IMR-90 (cell line): Measurements from ENCODE around the gene SUGT1. TPM values are rescaled to one million over a fixed set of nuclear protein-coding genes. Genes with fewer than 3 reads are reported as not detected.

Experiments used
- ATAC-seq: fragments of 200-7000 bp; cut with Tn5 transposase; 2 replicates; pipeline ENCODE4 v1.9.1; 2020; ENCODE audit warnings: low read depth, mild to moderate bottlenecking, moderate library complexity
- BruUV-seq: library from RNA; stranded (reverse); fragments of 400-500 nt; replicated peaks from 2 replicates; lab custom pipeline; 2021; lab: Mats Ljungman, UMichigan
- CTCF ChIA-PET: fragments of 300-600 bp; formaldehyde crosslinking; extraction: SDS; loops from one replicate; lab custom pipeline; 2021; ENCODE audit warnings: antibody characterized with exemption; lab: Yijun Ruan, JAX
- POLR2A ChIA-PET: fragments of 300-600 bp; sonication (Branson Sonifier 250); formaldehyde crosslinking; loops from one replicate; lab custom pipeline; 2022; ENCODE audit warnings: antibody characterized with exemption; ENCODE audit not compliant: unreplicated experiment; lab: Charles Lee
- DNase-seq: peaks from one replicate; pipeline ENCODE4 v3.0.0; 2013
- H2AFZ ChIP-seq: replicated peaks from 2 replicates; pipeline ENCODE3; 2013; ENCODE audit warnings: low read length, mild to moderate bottlenecking; ENCODE audit not compliant: poor library complexity
- H2AK5ac ChIP-seq: 2 replicates; pipeline ENCODE4 v1.6.1; 2013; ENCODE audit warnings: low read depth, low read length, inconsistent platforms
- H2AK9ac ChIP-seq: replicated peaks from 2 replicates; pipeline ENCODE3; 2013; ENCODE audit warnings: mild to moderate bottlenecking, low read depth, low read length, moderate library complexity; ENCODE audit not compliant: poor library complexity
- H2BK120ac ChIP-seq: 2 replicates; pipeline ENCODE4 v1.6.1; 2013; ENCODE audit warnings: low read depth, low read length, inconsistent platforms
- H2BK15ac ChIP-seq: 3 replicates; pipeline ENCODE4 v1.6.1; 2013; ENCODE audit warnings: low read depth, low read length, inconsistent platforms
- H2BK20ac ChIP-seq: 2 replicates; pipeline ENCODE4 v1.6.1; 2013; ENCODE audit warnings: low read depth, mild to moderate bottlenecking, inconsistent platforms, low read length, moderate library complexity
- H2BK5ac ChIP-seq: 2 replicates; pipeline ENCODE4 v1.6.1; 2013; ENCODE audit warnings: mild to moderate bottlenecking, low read depth, low read length, inconsistent platforms; ENCODE audit not compliant: poor library complexity, severe bottlenecking
- H3K14ac ChIP-seq: replicated peaks from 2 replicates; pipeline ENCODE4 v1.6.1; 2013; ENCODE audit warnings: low read depth, low read length, inconsistent platforms
- H3K18ac ChIP-seq: 2 replicates; pipeline ENCODE4 v1.6.1; 2013; ENCODE audit warnings: low read depth, low read length, control low read depth
- H3K23ac ChIP-seq: 2 replicates; pipeline ENCODE4 v1.6.1; 2013; ENCODE audit warnings: low read depth, low read length, inconsistent platforms
- H3K27ac ChIP-seq: 2 replicates; pipeline ENCODE4 v1.5.1; 2013; ENCODE audit warnings: mild to moderate bottlenecking, control low read depth, low read length; ENCODE audit not compliant: insufficient read depth
- H3K27me3 ChIP-seq: 2 replicates; pipeline ENCODE4 v1.6.1; 2013; ENCODE audit warnings: low read length; ENCODE audit not compliant: control insufficient read depth, insufficient read depth
- H3K36me3 ChIP-seq: 2 replicates; pipeline ENCODE4 v1.6.1; 2013; ENCODE audit warnings: low read length, mixed read lengths; ENCODE audit not compliant: control insufficient read depth, insufficient read depth
- H3K4ac ChIP-seq: 2 replicates; pipeline ENCODE4 v1.6.1; 2013; ENCODE audit warnings: low read depth, low read length, inconsistent platforms
- H3K4me1 ChIP-seq: 2 replicates; pipeline ENCODE4 v1.6.1; 2013; ENCODE audit warnings: low read length, mixed read lengths; ENCODE audit not compliant: control insufficient read depth, insufficient read depth
- H3K4me2 ChIP-seq: 2 replicates; pipeline ENCODE4 v1.6.1; 2013; ENCODE audit warnings: low read depth, mild to moderate bottlenecking, control low read depth, low read length, moderate library complexity
- H3K4me3 ChIP-seq: 2 replicates; pipeline ENCODE4 v1.5.1; 2013; ENCODE audit warnings: low read depth, mild to moderate bottlenecking, control low read depth, low read length, moderate library complexity; ENCODE audit not compliant: insufficient read depth
- H3K56ac ChIP-seq: 2 replicates; pipeline ENCODE4 v1.6.1; 2013; ENCODE audit warnings: low read length, inconsistent platforms; ENCODE audit not compliant: insufficient read depth; ENCODE audit errors: extremely low read depth
- H3K79me1 ChIP-seq, 2 experiments: 2 replicates each; pipeline ENCODE4 v1.6.1; 2013; ENCODE audit warnings: low read length in 2 of 2, inconsistent platforms in 1 of 2, low read depth in 1 of 2
- H3K9ac ChIP-seq: 2 replicates; pipeline ENCODE4 v1.6.1; 2013; ENCODE audit warnings: low read depth, low read length, control low read depth
- H3K9me1 ChIP-seq: 2 replicates; pipeline ENCODE4 v1.6.1; 2013; ENCODE audit warnings: low read length, inconsistent platforms; ENCODE audit not compliant: insufficient read depth
- H3K9me3 ChIP-seq: 2 replicates; pipeline ENCODE4 v1.6.1; 2013; ENCODE audit warnings: low read length; ENCODE audit not compliant: control insufficient read depth, insufficient read depth
- H4K20me1 ChIP-seq: 2 replicates; pipeline ENCODE4 v1.6.1; 2013; ENCODE audit warnings: low read length, inconsistent platforms; ENCODE audit not compliant: insufficient read depth
- H4K5ac ChIP-seq: 2 replicates; pipeline ENCODE4 v1.6.1; 2013; ENCODE audit warnings: mild to moderate bottlenecking, low read depth, low read length, control low read depth
- H4K8ac ChIP-seq, 2 experiments: 2 replicates each; pipeline ENCODE4 v1.6.1; 2013; ENCODE audit warnings: low read depth in 2 of 2, low read length in 2 of 2, control low read depth in 1 of 2, inconsistent platforms in 1 of 2
- H4K91ac ChIP-seq: 2 replicates; pipeline ENCODE4 v1.6.1; 2013; ENCODE audit warnings: low read depth, low read length, inconsistent platforms; ENCODE audit not compliant: insufficient read depth
- NFE2L2 ChIP-seq: fragments of 150-350 bp; IDR thresholded peaks from 2 replicates; pipeline ENCODE4 v1.6.1; 2016; ENCODE audit warnings: low read depth, mild to moderate bottlenecking, low read length
- WGBS, 2 experiments: methylation state at CpG; one replicate each; pipeline versions ENCODE4 v1.1.5 to v1.1.7; 2013; ENCODE audit warnings: missing lambda C conversion rate in 2 of 2; ENCODE audit not compliant: insufficient read length in 1 of 2; ENCODE audit errors: extremely low coverage in 2 of 2; 5-methylcytosine and 5-hydroxymethylcytosine counted together
- dilution Hi-C: fragments of 300-500 bp; cut with HindIII; formaldehyde crosslinking; loops from one replicate; pipeline ENCODE4 v1.14.3; 2018; ENCODE audit warnings: low sequenced_read_pairs; ENCODE audit not compliant: unreplicated experiment
- in situ Hi-C: fragments of 300-500 bp; cut with MboI; formaldehyde crosslinking; loops from 3 replicates; pipeline ENCODE4 v1.14.3; 2019; ENCODE audit warnings: low sequenced_read_pairs, inconsistent platforms, mixed read lengths
- intact Hi-C: fragments of 100-400 bp; cut with micrococcal nuclease; formaldehyde crosslinking; loops from 2 replicates; pipeline ENCODE4 v1.10.0; 2022
- polyA plus RNA-seq, 3 experiments: library from polyadenylated mRNA; depleted of rRNA; stranded (reverse); fragments of >200 nt; gene quantifications; 2 replicates each; pipeline ENCODE4 v1.2.3, GENCODE V29; 2012; ENCODE audit warnings: low replicate concordance in 1 of 3
- total RNA-seq: library from RNA; depleted of rRNA; stranded (reverse); fragments of >200 nt; gene quantifications from 2 replicates; pipeline ENCODE4 v1.2.3, GENCODE V29; 2012

SUGT1 gene
- total and polyA plus RNA-seq, 2 of the 4 experiments (the other 2 are of a cell fraction), result 21.5 to 24.6 TPM

- H3K56ac ChIP-seq, result no peak within 1 kb of the TSS
- dilution Hi-C loops, result no loop called here
- no peak within 1 kb of the TSS for H4K5ac ChIP-seq
- no peak within 1 kb of the TSS for H2AFZ ChIP-seq
- in situ Hi-C loops, result loop anchor here (25.0 kb wide), 1 partner anchor 455 kb away; no protein-coding TSS in a partner anchor
- intact Hi-C loops, result no loop called here
- TF ChIP-seq NFE2L2, result no peak
- H3K27me3 ChIP-seq, result no peaks in the 10 kb centered on the region
- H3K23ac ChIP-seq, result no peak within 1 kb of the TSS
- H3K4ac ChIP-seq, result no peak within 1 kb of the TSS
- CTCF ChIA-PET, result no interaction called here
- H2BK15ac ChIP-seq, result no peak within 1 kb of the TSS
- H4K91ac ChIP-seq, result no peak within 1 kb of the TSS
- WGBS, 2 experiments, result 100% methylated on average over 1 of the region's 7 CpGs; no CpG with 5 or more reads in 1 of the 2 experiments
- no peak within 1 kb of the TSS for H2BK20ac ChIP-seq
- H3K14ac ChIP-seq, result no peak within 1 kb of the TSS
- DNase-seq (no peak), ATAC-seq (no peak)
- no peak within 1 kb of the TSS for H2BK5ac ChIP-seq
- peaks cover 8% of the 10 kb centered on the region for H3K36me3 ChIP-seq
- no peak within 1 kb of the TSS for H2AK5ac ChIP-seq
- no peaks in the 10 kb centered on the region for H3K4me1 ChIP-seq
- no peak within 1 kb of the TSS for H2AK9ac ChIP-seq
- H3K9me1 ChIP-seq, result no peaks in the 10 kb centered on the region; the same call in 1 of the 2 replicates
- BruUV-seq, result no TSS peak
- H2BK120ac ChIP-seq, result no peak within 1 kb of the TSS
- H3K9ac ChIP-seq, result no peak within 1 kb of the TSS
- no peaks in the 10 kb centered on the region for H3K79me1 ChIP-seq
- H3K4me3 ChIP-seq, result no peak within 1 kb of the TSS
- H3K18ac ChIP-seq, result no peak within 1 kb of the TSS
- no peaks in the 10 kb centered on the region for H3K9me3 ChIP-seq
- no peaks in the 10 kb centered on the region for H4K20me1 ChIP-seq
- no peak within 1 kb of the TSS for H3K4me2 ChIP-seq
- H4K8ac ChIP-seq, result no peak within 1 kb of the TSS
- POLR2A ChIA-PET, result no interaction called here
- H3K27ac ChIP-seq, result no peak within 1 kb of the TSS
Measured at GRCh38 chr13:52642131-52642530, 10.5 kb upstream of the SUGT1 start, which contains the start of gene HNRNPA1L2. TSS of gene HNRNPA1L2 (plus strand) at chr13:52642431. CDS start at chr13:52642493, 62 bp downstream.
